ENCODE data around the gene RBMXL2.

RBMXL2 gene

DNA sequence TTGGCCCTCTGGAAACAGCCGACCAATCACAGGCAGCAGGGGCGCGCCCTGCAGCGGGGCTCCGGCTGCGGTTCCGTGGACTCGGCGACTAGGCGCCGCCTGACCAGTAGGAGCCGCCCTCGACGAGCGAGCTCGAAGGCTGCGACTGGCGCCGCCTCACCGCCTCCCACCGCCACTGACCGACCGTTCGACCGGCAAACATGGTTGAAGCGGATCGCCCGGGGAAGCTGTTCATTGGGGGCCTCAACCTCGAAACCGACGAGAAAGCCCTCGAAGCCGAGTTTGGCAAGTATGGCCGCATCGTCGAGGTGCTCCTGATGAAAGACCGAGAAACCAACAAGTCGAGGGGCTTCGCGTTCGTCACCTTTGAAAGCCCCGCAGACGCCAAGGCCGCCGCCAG is at the start of gene RBMXL2:
TSS of gene RBMXL2 (plus strand) at position 78 of the 400 bp plus-strand sequence. CDS start at position 201, 123 bp downstream.
- no peak for DNase-seq (ENCODE audit: low read depth)

DNA sequence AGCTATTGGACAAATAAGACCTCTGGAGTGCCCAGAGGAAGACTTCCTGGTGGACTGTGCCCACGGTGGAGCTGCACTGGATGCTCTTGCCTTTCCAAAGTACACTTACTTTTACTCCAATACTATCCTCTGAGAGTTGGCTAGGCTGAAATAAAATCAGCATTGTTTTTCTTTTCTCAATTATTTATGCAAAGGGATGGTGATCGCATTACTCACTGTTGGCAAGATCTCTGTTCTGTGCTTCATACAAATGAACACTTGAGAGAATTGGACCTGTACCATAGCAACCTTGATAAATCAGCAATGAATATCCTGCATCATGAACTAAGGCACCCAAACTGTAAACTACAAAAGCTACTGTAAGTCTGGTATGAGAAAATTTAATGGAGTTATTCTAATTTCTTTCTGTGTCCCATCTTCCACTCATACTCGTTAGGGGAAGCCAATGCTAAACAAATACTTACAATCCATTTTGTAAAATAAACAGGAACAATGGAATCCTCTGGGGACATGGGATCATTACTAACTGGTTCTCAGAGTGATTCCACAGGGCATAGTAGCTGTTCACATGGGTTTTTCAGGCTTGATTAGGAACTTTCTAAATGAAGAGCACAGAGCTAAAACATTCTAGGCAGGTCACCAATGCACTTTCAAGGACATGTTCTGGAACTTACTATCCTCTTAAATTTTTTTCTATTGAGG is 42.2 kb upstream of the RBMXL2 start:
- DNase-seq (ENCODE audit: low read depth) = peak; percentile 8

- DNase-seq (ENCODE audit: low read depth) = no peak
Observed at GRCh38 chr11:7050191-7050590, 38.6 kb upstream of the RBMXL2 start.

DNA sequence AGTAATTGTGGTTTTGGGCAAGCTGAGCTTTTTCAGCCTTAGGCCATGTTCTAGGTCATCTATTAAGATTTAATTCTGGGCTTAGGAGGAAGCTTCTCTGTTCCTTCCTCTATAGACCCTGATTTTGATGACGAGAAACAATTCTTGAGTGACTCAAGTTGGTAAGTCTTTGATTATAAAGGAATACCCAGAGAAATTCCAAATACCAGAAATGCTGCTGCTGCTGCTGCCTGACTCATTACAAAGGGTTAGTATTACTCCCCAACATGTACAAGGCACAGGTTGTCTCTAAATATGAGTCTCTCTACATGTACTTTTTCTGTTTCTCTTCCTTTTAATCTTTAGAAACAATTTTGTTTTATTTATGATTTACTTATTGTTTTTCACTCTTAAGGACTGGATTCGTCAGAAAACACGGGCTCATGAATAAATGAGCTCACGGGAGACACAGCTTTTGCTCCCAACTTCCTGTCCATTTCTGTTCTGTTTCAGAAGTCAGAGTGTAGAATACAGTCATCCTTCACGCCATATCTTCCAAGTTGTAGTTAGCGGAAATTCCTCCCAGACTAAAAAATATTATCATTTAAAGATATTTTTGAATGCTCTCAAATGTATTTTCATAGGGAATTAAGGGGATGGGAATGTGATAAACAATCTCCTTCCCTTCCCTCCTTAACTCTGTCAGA is 31.8 kb upstream of the RBMXL2 start:
- no peak for DNase-seq (ENCODE audit: low read depth)

GRCh38 chr11:7057641-7058040 is 31.2 kb upstream of the RBMXL2 start:
- no peak for DNase-seq (ENCODE audit: low read depth)

GRCh38 chr11:7060868-7061267 is 27.9 kb upstream of the RBMXL2 start:
- DNase-seq (ENCODE audit: low read depth) = no peak

DNA sequence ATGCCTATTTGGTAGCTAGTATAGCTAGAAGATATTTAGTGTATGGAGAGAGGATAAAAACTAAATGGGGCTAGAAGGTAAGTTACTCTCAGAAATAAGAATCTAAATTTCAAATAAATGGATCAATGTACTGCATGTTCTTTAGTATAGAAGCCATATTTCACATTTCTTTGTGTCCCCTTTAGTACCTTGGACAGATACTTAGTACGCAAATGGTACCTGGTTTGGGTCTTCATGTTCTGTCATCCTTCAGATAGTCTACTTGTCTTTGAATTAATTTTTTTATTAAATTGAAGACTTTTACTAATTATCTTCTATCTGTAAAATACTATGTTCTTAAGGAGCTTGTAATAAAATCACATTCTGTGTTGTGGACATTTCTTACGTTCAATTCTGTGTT is 26.3 kb upstream of the RBMXL2 start:
- DNase-seq (ENCODE audit: low read depth) = no peak

- no peak for DNase-seq (ENCODE audit: low read depth)
Observed at GRCh38 chr11:7072401-7073028, 16.3 kb upstream of the RBMXL2 start.

- DNase-seq (ENCODE audit: low read depth) = no peak
Observed at GRCh38 chr11:7077101-7077500, 11.7 kb upstream of the RBMXL2 start.

DNA sequence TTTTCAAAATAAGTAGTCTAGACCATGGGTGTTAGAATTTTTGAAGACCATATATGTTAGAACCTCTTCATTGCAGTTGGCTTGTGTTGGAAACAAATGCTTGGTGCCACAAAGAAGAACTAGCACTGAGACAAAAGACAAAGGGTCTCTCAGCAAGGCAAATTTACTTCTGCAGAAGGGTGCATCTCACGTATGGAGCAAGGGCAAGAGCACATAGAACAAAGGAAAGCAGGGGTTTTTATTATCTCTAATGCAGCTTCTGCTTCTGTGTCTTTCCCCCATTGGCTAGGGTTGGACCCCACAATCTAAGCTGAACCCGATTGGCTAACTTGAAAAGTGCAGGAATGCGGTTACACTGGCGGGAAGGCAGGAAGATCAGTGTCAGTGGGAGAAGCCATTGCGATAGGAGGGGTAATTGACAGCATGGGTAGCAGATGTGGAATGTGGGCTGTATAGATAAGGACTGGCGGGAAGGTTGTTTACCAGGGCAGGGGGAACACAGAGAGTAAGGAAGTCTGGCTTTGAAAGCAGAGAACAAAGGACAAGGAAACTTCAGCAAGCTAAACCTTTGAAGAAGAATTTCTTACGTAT is 9.2 kb upstream of the RBMXL2 start:
- DNase-seq (ENCODE audit: low read depth) = no peak

GRCh38 chr11:7080900-7081299 is 7.9 kb upstream of the RBMXL2 start:
- no peak for DNase-seq (ENCODE audit: low read depth)

DNA sequence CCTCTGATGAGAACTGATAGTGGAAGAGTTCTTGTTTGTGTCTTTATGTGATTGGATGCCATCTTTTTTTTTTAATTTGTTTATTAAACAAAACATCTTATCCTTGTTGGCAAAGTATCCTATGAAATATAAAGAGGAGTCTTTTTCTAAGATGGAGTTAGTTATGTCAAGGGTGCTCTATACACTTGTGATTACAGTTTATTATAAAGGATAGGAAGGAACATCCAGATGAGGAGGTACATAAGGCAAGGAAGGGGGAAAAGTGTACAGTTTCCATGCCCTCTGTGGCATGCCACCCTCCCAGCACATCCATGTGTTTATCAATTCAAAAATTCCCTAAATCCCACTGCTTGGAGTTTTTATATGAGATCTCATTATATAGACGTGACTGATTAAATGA is 7.4 kb upstream of the RBMXL2 start:
- no peak for DNase-seq (ENCODE audit: low read depth)

GRCh38 chr11:7089328-7090251 is 792 bp downstream of the RBMXL2 start:
- DNase-seq (ENCODE audit: low read depth) = no peak

- DNase-seq (ENCODE audit: low read depth) = peak; percentile 37
Observed at GRCh38 chr11:7098235-7098832, 9.5 kb downstream of the RBMXL2 start.

GRCh38 chr11:7115780-7116179 is 27.0 kb downstream of the RBMXL2 start:
- DNase-seq (ENCODE audit: low read depth) = no peak

DNA sequence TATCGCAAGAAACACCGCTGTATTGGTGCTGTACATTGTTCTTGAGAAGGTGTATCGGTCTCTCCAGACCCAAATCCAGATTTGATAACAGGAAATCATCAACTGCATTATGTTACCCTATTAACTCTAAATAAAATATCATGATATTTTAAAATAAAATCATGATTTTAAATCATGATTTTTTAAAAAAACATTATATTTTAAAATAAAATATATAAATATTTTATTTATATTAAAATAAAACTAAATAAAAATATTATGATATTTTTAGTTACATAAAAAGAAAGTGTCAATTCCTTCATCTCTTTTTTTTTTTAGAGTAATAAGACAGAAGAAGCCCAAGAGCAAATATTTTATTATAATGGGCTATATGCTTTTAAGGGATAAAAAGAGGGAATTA is 27.6 kb downstream of the RBMXL2 start:
- DNase-seq (ENCODE audit: low read depth) = no peak

DNA sequence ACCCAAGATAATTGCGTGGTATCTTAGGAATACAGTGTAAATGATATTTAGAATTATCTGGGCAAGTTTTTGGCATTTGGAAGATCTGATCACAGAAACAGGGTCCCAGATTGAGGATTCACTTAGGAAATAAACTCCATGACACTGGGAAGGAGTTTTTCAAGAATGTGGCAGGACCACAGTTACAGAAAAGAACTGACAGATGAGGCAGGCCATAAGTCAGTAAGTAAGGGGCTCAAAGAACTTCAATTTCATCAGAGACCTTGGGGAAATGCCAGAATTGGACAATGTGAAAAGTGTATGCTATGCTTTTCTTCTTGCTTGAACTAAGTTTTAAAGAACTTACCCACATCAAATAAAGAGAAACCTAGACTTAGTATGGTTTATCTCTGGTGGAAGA is 49.3 kb downstream of the RBMXL2 start:
- DNase-seq (ENCODE audit: low read depth) = no peak

Measured in fibroblast of the conjunctiva (primary cell).